H1 (cell line): ENCODE data around the gene DSG4.

Source experiments
- CTCF ChIP-seq, 3 experiments: IDR thresholded peaks; 1 replicate in 2 of 3; 2 replicates in 1 of 3; pipeline versions ENCODE4 v1.5.1 to v1.6.1; 2011; ENCODE audit warnings: low read length in 3 of 3, mild to moderate bottlenecking in 3 of 3, inconsistent platforms in 2 of 3, low read depth in 1 of 3, moderate library complexity in 1 of 3; ENCODE audit not compliant: insufficient read depth in 1 of 3; ENCODE audit errors: control extremely low read depth in 1 of 3
- E2F6 ChIP-seq: IDR thresholded peaks from 2 replicates; pipeline ENCODE4 v1.6.1; 2012; ENCODE audit warnings: inconsistent platforms
- EP300 ChIP-seq, 2 experiments: IDR thresholded peaks; 1 replicate in 1 of 2; 2 replicates in 1 of 2; pipeline ENCODE4 v1.6.1; 2011 to 2012; ENCODE audit warnings: low read depth in 2 of 2, low read length in 2 of 2, mild to moderate bottlenecking in 2 of 2, borderline replicate concordance in 1 of 2, inconsistent platforms in 1 of 2, moderate library complexity in 1 of 2
- MAX ChIP-seq: IDR thresholded peaks from 2 replicates; pipeline ENCODE4 v1.6.1; 2012; ENCODE audit warnings: inconsistent platforms
- POLR2AphosphoS5 ChIP-seq: IDR thresholded peaks from 2 replicates; pipeline ENCODE4 v1.6.1; 2011; ENCODE audit warnings: low read depth, low read length
- POU5F1 ChIP-seq: IDR thresholded peaks from 2 replicates; pipeline ENCODE4 v1.6.1; 2011; ENCODE audit warnings: low read depth, mild to moderate bottlenecking, low read length, moderate library complexity
- RFX5 ChIP-seq: IDR thresholded peaks from 2 replicates; pipeline ENCODE4 v1.6.1; 2011; ENCODE audit warnings: low read depth, low read length, improper control_type of control experiment, borderline replicate concordance

GRCh38 chr18:31343454-31343853 lies 33.1 kb upstream of the DSG4 start:
- no peak for TF ChIP-seq E2F6
- no peak for TF ChIP-seq CTCF (IDR thresholded peaks at IDR 0.05; ENCODE audit: control extremely low read depth in 1 of 3, insufficient read depth in 1 of 3, low read depth in 1 of 3, low read length in 3 of 3)
- TF ChIP-seq POLR2AphosphoS5: no peak
- TF ChIP-seq EP300 (IDR thresholded peaks at IDR 0.05; ENCODE audit: borderline replicate concordance in 1 of 2, low read depth in 2 of 2, low read length in 2 of 2): no peak
- no peak for TF ChIP-seq RFX5
- no peak for TF ChIP-seq MAX
- no peak for TF ChIP-seq POU5F1
